Measurements from ENCODE around the gene TPK1. TPM values are rescaled to one million over a fixed set of nuclear protein-coding genes. Genes with fewer than 3 reads are reported as not detected.

The TPK1 gene
- total RNA-seq, 1 experiment from 2014 or later: 3.3 TPM

DNA sequence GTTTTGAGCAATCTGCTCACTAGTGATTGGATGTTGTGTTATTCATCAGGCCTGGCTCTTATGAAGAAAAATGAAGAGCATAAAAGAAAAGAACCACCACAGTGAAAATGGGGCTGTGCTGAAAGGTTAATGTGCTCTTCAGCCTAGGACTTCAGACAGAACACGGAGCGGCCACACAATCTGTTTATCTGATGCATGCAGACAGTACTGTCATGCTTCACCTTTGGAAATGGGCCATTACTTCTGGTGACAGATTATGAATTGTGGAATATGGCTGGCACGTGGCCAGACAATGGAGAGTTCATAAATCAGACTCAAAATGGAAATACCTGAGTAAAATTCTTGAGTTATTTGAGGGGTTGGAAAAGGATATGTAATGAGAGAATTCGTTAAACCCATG, 346.3 kb downstream of the TPK1 start:
- H3K4me1 ChIP-seq (ENCODE audit: control insufficient read depth, insufficient read depth, low read length): no peaks in the 10 kb centered on the region
- no peaks in the 10 kb centered on the region for H3K9me3 ChIP-seq (ENCODE audit: control insufficient read depth, insufficient read depth, low read depth, low read length)
- H3K27me3 ChIP-seq (ENCODE audit: control insufficient read depth, insufficient read depth, low read length): no peaks in the 10 kb centered on the region
- H3K36me3 ChIP-seq (ENCODE audit: control insufficient read depth, insufficient read depth, low read length): no peaks in the 10 kb centered on the region
- ChIA-PET CTCF (no interaction called here), POLR2A (no interaction called here)
- no peak overlapping the region for H3K27ac ChIP-seq (ENCODE audit: low read length)
- H3K4me3 ChIP-seq (ENCODE audit: low read depth in 2 of 2, low read length in 2 of 2): no peak overlapping the region
- no peak for DNase-seq (ENCODE audit: low read depth, low spot score)
- ATAC-seq: no peak
- intact Hi-C loops (cut with micrococcal nuclease; ENCODE audit: unreplicated experiment) (no loop called here), in situ Hi-C loops (cut with HindIII; ENCODE audit: low pct_unique_long_range_greater_than_20kb, low sequenced_read_pairs) (no loop called here)
- no peak for TF ChIP-seq POLR2AphosphoS5 (IDR thresholded peaks at IDR 0.05; ENCODE audit: low read depth, low read length)
- TF ChIP-seq TCF7L2 (IDR thresholded peaks at IDR 0.05; ENCODE audit: low read depth, low read length): no peak
- TF ChIP-seq, protein P1, sequence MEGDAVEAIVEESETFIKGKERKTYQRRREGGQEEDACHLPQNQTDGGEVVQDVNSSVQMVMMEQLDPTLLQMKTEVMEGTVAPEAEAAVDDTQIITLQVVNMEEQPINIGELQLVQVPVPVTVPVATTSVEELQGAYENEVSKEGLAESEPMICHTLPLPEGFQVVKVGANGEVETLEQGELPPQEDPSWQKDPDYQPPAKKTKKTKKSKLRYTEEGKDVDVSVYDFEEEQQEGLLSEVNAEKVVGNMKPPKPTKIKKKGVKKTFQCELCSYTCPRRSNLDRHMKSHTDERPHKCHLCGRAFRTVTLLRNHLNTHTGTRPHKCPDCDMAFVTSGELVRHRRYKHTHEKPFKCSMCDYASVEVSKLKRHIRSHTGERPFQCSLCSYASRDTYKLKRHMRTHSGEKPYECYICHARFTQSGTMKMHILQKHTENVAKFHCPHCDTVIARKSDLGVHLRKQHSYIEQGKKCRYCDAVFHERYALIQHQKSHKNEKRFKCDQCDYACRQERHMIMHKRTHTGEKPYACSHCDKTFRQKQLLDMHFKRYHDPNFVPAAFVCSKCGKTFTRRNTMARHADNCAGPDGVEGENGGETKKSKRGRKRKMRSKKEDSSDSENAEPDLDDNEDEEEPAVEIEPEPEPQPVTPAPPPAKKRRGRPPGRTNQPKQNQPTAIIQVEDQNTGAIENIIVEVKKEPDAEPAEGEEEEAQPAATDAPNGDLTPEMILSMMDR (IDR thresholded peaks at IDR 0.05): no peak
- TF ChIP-seq SIN3A (IDR thresholded peaks at IDR 0.05; ENCODE audit: borderline replicate concordance, insufficient read depth, low read depth, low read length): no peak
- TF ChIP-seq, protein P2, sequence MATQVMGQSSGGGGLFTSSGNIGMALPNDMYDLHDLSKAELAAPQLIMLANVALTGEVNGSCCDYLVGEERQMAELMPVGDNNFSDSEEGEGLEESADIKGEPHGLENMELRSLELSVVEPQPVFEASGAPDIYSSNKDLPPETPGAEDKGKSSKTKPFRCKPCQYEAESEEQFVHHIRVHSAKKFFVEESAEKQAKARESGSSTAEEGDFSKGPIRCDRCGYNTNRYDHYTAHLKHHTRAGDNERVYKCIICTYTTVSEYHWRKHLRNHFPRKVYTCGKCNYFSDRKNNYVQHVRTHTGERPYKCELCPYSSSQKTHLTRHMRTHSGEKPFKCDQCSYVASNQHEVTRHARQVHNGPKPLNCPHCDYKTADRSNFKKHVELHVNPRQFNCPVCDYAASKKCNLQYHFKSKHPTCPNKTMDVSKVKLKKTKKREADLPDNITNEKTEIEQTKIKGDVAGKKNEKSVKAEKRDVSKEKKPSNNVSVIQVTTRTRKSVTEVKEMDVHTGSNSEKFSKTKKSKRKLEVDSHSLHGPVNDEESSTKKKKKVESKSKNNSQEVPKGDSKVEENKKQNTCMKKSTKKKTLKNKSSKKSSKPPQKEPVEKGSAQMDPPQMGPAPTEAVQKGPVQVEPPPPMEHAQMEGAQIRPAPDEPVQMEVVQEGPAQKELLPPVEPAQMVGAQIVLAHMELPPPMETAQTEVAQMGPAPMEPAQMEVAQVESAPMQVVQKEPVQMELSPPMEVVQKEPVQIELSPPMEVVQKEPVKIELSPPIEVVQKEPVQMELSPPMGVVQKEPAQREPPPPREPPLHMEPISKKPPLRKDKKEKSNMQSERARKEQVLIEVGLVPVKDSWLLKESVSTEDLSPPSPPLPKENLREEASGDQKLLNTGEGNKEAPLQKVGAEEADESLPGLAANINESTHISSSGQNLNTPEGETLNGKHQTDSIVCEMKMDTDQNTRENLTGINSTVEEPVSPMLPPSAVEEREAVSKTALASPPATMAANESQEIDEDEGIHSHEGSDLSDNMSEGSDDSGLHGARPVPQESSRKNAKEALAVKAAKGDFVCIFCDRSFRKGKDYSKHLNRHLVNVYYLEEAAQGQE (IDR thresholded peaks at IDR 0.05; ENCODE audit: insufficient read depth in 1 of 2, low read depth in 2 of 2, low read length in 1 of 2): no peak
- no TSS peak for BruUV-seq (replicated peaks)

DNA sequence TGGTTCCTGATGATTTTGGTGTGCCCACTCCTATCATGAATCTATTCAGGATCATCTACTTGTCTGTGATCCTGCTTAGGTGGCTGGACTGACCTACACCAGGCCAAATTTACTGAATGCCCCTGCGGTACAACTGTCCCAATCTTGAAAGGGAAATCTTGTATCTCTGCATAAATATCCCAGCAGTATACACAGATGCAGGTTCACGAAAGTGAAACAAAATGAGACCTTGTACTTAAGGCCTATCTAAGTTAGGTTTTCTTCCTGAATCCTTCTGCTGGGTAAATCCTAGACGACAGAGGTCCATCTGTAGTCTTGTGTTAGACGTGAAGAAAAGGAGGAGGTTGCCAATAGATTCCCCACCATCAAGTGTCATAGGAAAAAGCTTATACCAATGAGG, 346.9 kb downstream of the TPK1 start:
- ATAC-seq (no peak), DNase-seq (ENCODE audit: low read depth, low spot score) (no peak)
- no TSS peak for BruUV-seq (replicated peaks)
- H3K9me3 ChIP-seq (ENCODE audit: control insufficient read depth, insufficient read depth, low read depth, low read length): no peaks in the 10 kb centered on the region
- no peaks in the 10 kb centered on the region for H3K4me1 ChIP-seq (ENCODE audit: control insufficient read depth, insufficient read depth, low read length)
- in situ Hi-C loops (cut with HindIII; ENCODE audit: low pct_unique_long_range_greater_than_20kb, low sequenced_read_pairs): no loop called here
- no peak overlapping the region for H3K4me3 ChIP-seq (ENCODE audit: low read depth in 2 of 2, low read length in 2 of 2)
- H3K36me3 ChIP-seq (ENCODE audit: control insufficient read depth, insufficient read depth, low read length): no peaks in the 10 kb centered on the region
- no peak overlapping the region for H3K27ac ChIP-seq (ENCODE audit: low read length)
- ChIA-PET POLR2A (no interaction called here), CTCF (no interaction called here)
- H3K27me3 ChIP-seq (ENCODE audit: control insufficient read depth, insufficient read depth, low read length): no peaks in the 10 kb centered on the region
- intact Hi-C loops (cut with micrococcal nuclease; ENCODE audit: unreplicated experiment): no loop called here
- TF ChIP-seq POLR2AphosphoS5 (IDR thresholded peaks at IDR 0.05; ENCODE audit: low read depth, low read length): no peak
- no peak for TF ChIP-seq SIN3A (IDR thresholded peaks at IDR 0.05; ENCODE audit: borderline replicate concordance, insufficient read depth, low read depth, low read length)
- TF ChIP-seq, protein P1 (IDR thresholded peaks at IDR 0.05): no peak
- TF ChIP-seq, protein P2 (IDR thresholded peaks at IDR 0.05; ENCODE audit: insufficient read depth in 1 of 2, low read depth in 2 of 2, low read length in 1 of 2): no peak

Data from Panc1 (cell line).